DMS79 (cell line): Measurements from ENCODE around the gene YWHAE.
"Not testable (repeated sequence)": the region's sequence is repeated elsewhere in the genome, so short reads cannot be mapped to it uniquely, and the experiment has no call there.

Experiments used
- DNase-seq: peaks from one replicate; lab custom pipeline; 2025; lab: John Stamatoyannopoulos, UW

The YWHAE gene

DNA sequence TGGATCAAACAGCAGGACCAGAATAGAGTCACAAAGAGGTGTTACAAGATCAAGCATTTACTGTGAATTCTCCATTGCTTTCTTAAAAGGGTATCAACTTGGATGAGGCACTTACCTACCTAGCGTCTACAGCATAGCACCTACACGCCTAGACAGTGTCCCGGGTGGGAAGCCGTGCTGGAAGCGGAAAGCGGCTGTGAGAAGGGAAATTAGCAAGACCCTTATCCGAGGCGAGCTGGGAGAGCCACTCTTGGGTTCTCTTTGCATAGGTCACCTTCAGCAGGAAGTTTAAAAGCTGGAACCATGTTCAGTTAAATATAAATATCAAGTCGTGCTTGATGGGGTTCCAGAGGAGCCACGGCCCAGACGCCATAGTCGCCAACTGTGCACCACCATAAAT, 74.3 kb downstream of the YWHAE start:
- DNase-seq, result no peak

DNA sequence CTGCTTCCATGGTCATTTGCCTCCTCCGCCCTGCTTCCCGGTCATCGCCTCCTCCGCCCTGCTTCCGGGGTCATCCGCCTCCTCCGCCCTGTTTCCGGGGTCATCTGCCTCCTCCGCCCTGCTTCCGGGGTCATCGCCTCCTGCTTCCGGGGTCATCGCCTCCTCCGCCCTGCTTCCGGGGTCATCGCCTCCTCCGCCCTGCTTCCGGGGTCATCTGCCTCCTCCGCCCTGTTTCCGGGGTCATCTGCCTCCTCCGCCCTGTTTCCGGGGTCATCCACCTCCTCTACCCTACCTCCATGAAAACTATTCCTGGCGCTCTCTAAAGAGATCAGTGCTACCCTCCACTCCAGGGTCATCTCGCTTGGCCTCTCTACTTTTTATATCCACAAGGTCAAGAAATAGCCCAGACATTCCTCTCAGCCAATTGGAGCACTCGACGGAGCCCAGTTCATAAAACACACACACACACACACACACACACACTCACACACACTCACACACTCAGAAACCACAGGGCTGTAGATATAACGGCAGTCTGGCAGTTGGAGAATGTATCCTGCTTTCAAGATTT, 75.7 kb downstream of the YWHAE start:
- DNase-seq, result no peak

- DNase-seq, result no peak
Measured at GRCh38 chr17:1323336-1323735, 76.7 kb downstream of the YWHAE start.

GRCh38 chr17:1322480-1322879, 77.5 kb downstream of the YWHAE start:
- DNase-seq, result no peak

DNA sequence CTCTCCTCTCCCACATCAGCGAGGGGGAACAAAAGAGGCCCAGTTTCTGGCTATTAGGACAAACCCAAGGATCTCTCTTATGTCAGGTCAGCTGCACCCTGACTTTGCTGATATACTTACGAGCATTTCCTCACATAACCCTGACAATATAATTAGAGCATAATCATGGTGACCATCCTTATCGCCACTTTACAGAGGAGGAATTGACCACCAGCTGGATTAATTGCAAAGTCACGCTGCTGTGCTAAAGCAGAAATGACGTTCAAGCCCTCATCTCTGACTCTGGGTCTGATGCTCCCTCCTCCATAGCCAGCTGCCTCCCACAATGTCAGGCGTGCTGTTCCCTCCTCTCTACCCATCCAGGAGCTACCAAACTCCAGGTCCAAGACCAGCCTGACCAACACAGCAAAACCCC, 78.0 kb downstream of the YWHAE start:
- no peak for DNase-seq

DNA sequence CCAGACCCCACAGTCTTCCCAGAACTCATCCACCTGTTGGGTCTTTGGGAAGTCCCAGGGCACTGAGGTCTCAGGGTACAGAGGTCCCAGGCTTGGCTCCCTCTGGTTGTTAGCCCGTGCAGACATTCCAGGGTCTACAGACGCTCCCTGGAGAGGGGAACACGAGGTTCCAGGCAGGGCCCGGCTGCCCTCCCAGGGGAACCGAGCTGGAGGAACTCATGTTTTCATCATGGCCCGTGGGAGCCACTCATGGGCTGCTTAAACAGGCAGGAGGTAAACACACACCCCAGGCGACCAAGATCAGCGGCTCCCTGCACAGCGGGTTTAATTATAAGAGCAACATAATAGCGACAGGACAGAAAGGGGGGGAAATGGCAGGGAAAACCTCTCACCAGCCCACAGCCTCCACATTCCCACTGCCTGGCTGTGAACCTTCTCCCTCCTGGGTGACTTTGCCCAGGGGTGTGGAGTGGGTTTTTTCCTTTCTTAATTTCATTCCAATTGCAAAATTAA, 84.1 kb downstream of the YWHAE start:
- DNase-seq, result no peak

DNA sequence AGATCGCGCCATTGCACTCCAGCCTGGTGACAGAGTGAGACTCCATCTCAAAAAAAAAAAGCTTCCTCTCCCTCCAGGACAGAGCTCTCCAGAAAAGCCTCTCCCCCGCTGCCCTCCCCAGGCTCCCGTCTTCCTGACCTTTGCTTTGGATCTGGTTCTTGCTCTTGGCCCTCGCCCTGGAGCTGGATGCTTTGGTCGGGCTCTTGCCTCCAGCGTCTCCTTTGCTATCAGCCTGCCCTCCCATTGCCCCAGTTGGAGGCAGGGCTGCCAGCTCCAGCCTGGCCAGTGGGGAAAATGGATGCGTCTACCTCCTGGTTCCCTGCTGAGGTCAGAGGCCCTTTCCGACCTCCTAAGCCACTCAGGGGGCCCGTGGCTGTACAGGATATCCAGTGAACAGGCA, 84.6 kb downstream of the YWHAE start:
- no peak for DNase-seq

- DNase-seq, result no peak
Measured at GRCh38 chr17:1313270-1314005, 86.6 kb downstream of the YWHAE start.

GRCh38 chr17:1312261-1312870, 87.7 kb downstream of the YWHAE start:
- no peak for DNase-seq

DNA sequence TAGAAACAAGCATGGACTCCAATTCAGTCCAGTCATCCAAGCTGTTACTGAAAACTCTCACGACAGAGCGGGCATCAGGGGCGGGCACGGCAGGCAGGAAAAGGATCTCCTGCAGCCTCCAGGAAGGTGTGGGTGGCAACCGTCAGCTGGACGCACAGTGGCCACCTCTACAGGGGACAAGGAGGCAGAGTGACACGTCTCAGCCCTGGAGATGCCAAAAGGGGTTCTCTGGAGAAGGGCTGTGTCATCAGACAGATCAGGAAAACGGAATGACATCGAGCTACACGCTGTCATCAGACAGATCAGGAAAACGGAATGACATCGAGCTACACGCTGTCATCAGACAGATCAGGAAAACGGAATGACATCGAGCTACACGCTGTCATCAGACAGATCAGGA, 92.2 kb downstream of the YWHAE start:
- DNase-seq, result not testable (repeated sequence)

GRCh38 chr17:1304962-1305563, 95.0 kb downstream of the YWHAE start:
- no peak for DNase-seq

GRCh38 chr17:1304522-1304921, 95.5 kb downstream of the YWHAE start:
- no peak for DNase-seq

- no peak for DNase-seq
Measured at GRCh38 chr17:1302761-1303160, 97.3 kb downstream of the YWHAE start.

DNA sequence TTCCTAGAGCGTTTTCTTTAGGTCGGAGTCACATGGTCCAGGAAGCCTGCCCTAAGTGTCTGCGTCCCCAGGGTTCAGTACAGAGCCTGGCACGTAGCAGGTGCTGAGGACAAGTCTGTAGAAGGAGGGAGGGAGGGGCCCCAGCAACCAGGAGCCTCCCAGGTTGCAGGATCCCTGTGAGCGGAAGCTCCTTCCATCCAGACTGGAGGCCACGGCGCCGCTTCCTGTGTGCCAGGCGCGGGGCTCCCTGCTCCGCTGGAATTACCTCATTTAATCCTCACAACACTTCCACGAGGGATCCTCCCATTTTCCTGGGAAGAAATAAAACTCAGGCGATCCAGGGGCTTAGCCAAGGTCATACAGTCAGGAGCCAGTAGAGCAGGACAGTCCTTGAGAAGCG, 98.5 kb downstream of the YWHAE start:
- DNase-seq, result no peak

DNA sequence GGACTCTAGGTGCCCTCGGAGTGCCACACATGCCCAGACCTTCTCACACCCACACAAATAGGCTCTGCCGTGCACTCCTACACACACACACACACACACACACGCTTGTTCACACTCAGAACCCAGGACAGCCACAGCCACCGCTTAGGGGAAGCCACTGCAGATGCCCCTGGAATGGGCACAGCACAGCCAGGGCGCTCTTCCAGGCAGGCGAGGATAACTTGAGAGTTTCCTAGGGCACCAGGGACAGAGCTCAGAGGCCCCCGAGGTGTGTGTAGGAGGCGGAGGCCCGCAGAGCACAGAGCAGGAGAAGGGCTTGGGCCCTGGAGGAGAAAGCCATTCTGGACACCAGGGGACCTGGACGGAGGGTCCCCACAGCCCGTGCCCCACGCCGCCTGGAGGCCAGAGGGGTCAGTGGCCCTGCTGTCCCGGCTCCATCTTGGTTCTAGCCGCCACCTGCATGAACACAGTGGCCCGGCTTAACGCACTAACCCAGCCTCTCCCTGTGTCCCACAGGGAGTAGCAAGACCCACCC, 99.6 kb downstream of the YWHAE start:
- DNase-seq, result no peak

GRCh38 chr17:1299552-1300370, 100.3 kb downstream of the YWHAE start:
- no peak for DNase-seq

- DNase-seq, result no peak
Measured at GRCh38 chr17:1298606-1299005, 101.4 kb downstream of the YWHAE start.
